Immature natural killer cell (primary cell): ENCODE results near the gene MRPS23. TPM values are rescaled to one million over a fixed set of nuclear protein-coding genes. Genes with fewer than 3 reads are reported as not detected.

ENCODE experiments used
- DNase-seq, 3 donors: peaks; one replicate each; pipeline ENCODE4 v3.0.0; 2022; ENCODE audit warnings: mixed read lengths in 1 of 3
- H3K27ac Mint-ChIP-seq, 6 donors: one replicate each; pipeline ENCODE4 v1.8.0; 2020; ENCODE audit warnings: mixed read lengths in 6 of 6, mild to moderate bottlenecking in 5 of 6, inconsistent platforms in 4 of 6, moderate library complexity in 3 of 6
- H3K27me3 Mint-ChIP-seq, 3 donors: one replicate each; pipeline ENCODE4 v1.8.0; 2020 to 2021; ENCODE audit warnings: low read depth in 3 of 3, mild to moderate bottlenecking in 3 of 3, mixed read lengths in 3 of 3, moderate library complexity in 3 of 3, inconsistent platforms in 1 of 3
- H3K36me3 Mint-ChIP-seq, 3 donors: one replicate each; pipeline ENCODE4 v1.8.0; 2020; ENCODE audit warnings: mixed read lengths in 3 of 3, inconsistent platforms in 2 of 3, mild to moderate bottlenecking in 2 of 3
- H3K4me1 Mint-ChIP-seq, 2 donors: one replicate each; pipeline ENCODE4 v1.8.0; 2020; ENCODE audit warnings: inconsistent platforms in 2 of 2, mild to moderate bottlenecking in 2 of 2, mixed read lengths in 2 of 2, moderate library complexity in 1 of 2
- H3K4me3 Mint-ChIP-seq, 5 donors: one replicate each; pipeline ENCODE4 v1.8.0; 2020; ENCODE audit warnings: mild to moderate bottlenecking in 5 of 5, mixed read lengths in 5 of 5, inconsistent platforms in 3 of 5, moderate library complexity in 3 of 5
- H3K9me3 Mint-ChIP-seq, 6 donors: one replicate each; pipeline ENCODE4 v1.8.0; 2020; ENCODE audit warnings: mild to moderate bottlenecking in 6 of 6, mixed read lengths in 6 of 6, inconsistent platforms in 4 of 6, moderate library complexity in 3 of 6
- polyA plus RNA-seq, 3 donors: library from polyadenylated mRNA; unstranded; fragments of 300-500 nt; fragmentation: Illumina TruSeq; gene quantifications; one replicate each; pipeline ENCODE4 v1.2.3, GENCODE V29; 2021

Gene MRPS23
- polyA plus RNA-seq, 3 donors from 2014 or later, result 38.1 to 42.3 (median 40.5) TPM

DNA sequence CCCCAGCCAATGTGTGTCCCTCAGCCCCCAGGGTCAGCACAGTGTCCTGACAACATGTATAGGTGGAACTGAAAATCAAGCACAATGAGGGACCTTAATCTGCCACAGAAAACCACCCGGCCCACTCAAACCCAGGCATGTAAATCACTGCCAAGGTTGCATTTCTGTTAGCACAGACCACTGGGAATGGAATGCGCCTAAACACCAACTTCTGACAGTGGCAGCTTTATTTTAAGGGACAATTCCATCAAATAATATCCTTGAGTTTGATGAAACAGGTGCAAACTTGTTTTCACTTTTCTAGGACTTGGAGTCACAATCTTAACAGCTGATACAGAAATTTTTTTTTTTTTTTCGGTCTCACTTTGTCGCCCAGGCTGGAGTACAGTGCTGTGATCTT is 37.3 kb upstream of the MRPS23 start:
- no peak for DNase-seq
- Mint-ChIP-seq H3K27me3 (peaks cover 0 to 3% (median 3%) of the 10 kb centered on the region in 3 donors), H3K27ac (peak overlapping the region in 1 of 6 donors; percentile 30), H3K9me3 (no peaks in the 10 kb centered on the region), H3K4me1 (no peaks in the 10 kb centered on the region), H3K36me3 (no peaks in the 10 kb centered on the region), H3K4me3 (no peak overlapping the region)

DNA sequence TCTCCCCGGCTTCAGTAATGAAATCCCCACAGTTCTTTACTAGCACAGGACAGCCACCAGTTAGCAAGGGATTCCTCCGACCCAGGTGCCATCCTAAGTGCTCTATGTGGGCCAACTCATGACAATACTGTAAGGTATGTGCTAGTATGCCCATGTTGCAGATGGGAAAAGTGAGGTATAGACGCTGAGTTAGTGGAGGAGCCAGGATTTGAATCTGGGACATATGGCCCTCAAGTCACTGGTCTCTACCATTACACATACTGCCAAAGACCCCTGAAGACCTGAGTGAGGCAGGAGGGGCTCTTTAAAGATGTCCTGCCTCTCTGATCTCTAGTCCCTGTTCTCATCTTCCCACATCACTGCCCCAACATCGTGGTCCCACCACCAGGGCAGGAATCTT is 36.2 kb upstream of the MRPS23 start:
- DNase-seq, result no peak
- Mint-ChIP-seq H3K9me3 (no peaks in the 10 kb centered on the region), H3K4me1 (no peaks in the 10 kb centered on the region), H3K27me3 (peaks cover 0 to 3% (median 3%) of the 10 kb centered on the region in 3 donors), H3K27ac (no peak overlapping the region), H3K4me3 (no peak overlapping the region), H3K36me3 (no peaks in the 10 kb centered on the region)

DNA sequence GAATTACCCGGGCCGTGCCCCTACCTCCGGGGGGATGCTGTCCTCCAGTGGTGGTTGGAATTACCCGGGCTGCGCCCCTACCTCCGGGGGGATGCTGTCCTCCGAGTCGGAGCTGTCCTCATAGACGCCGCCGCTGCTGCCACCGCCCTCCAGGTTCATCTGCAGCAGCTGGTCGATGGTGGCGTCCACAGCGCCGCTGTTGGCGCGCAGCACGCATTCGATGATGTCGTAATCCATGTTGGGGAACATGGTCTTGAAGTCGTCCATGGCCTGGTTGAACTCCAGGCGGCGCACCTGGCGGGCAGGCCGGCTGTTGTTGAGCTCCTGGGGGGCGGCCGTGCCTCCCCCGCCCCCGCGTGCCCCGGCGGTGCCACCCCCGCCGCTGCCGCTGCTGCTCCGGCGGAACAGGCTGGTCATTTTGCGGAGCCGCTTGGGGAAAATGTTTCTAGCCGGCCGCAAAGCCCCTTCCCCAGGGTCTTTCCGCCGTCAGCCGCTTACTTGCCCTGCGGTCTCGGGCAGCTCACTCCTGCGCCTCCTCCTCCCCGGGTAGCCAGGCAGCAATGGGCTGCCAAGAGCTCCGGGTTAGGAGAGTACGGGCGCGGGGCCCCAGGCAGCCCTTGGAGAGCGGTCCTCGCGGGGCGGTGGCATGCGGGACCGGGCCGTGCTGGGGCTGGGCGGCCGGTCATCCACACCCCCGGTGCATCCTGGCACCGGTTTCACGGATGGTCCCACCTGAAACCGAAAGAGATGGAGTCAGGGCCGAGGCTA is 35.5 kb upstream of the MRPS23 start:
- no peak for DNase-seq
- Mint-ChIP-seq H3K4me3 (no peak overlapping the region), H3K27ac (no peak overlapping the region), H3K9me3 (no peaks in the 10 kb centered on the region), H3K27me3 (peaks cover 0 to 3% (median 3%) of the 10 kb centered on the region in 3 donors), H3K4me1 (no peaks in the 10 kb centered on the region), H3K36me3 (no peaks in the 10 kb centered on the region)

GRCh38 chr17:57881783-57882351 is 32.0 kb upstream of the MRPS23 start:
- Mint-ChIP-seq H3K4me3 (no peak overlapping the region), H3K9me3 (no peaks in the 10 kb centered on the region)

GRCh38 chr17:57881143-57881542 is 31.3 kb upstream of the MRPS23 start:
- Mint-ChIP-seq H3K4me3 (no peak overlapping the region), H3K9me3 (no peaks in the 10 kb centered on the region), H3K27me3 (peaks cover 0 to 10% (median 2%) of the 10 kb centered on the region in 3 donors), H3K27ac (no peak overlapping the region), H3K4me1 (peaks cover 0 to 4% of the 10 kb centered on the region in 2 donors), H3K36me3 (no peaks in the 10 kb centered on the region)
- DNase-seq, result no peak

More at GRCh38 chr17:57881783-57882351, 32.0 kb upstream of the MRPS23 start:
- Mint-ChIP-seq H3K36me3 (no peaks in the 10 kb centered on the region), H3K4me1 (no peaks in the 10 kb centered on the region), H3K27me3 (peaks cover 0 to 7% (median 2%) of the 10 kb centered on the region in 3 donors), H3K27ac (no peak overlapping the region)
- no peak for DNase-seq

DNA sequence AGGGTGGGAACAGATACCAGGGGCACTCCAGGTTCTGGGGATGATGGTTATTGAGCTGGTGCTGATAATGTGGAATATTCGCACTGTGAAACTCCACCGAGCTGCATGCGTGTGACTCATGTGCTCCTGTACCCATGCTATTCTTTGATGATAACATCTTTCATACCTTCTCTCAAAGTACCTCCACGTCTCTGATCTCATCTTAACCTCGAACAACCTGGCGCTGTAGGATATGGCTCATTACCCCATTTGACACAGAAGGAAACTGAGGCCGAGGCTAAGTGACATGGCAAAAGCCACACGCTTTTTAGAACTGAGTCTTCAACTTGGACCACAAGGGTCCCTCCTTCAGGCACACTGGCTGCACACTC is 30.2 kb upstream of the MRPS23 start:
- Mint-ChIP-seq H3K4me3 (no peak overlapping the region), H3K27ac (no peak overlapping the region), H3K9me3 (no peaks in the 10 kb centered on the region), H3K27me3 (peaks cover 0 to 12% (median 2%) of the 10 kb centered on the region in 3 donors), H3K4me1 (peaks cover 0 to 5% of the 10 kb centered on the region in 2 donors), H3K36me3 (no peaks in the 10 kb centered on the region)
- no peak for DNase-seq

DNA sequence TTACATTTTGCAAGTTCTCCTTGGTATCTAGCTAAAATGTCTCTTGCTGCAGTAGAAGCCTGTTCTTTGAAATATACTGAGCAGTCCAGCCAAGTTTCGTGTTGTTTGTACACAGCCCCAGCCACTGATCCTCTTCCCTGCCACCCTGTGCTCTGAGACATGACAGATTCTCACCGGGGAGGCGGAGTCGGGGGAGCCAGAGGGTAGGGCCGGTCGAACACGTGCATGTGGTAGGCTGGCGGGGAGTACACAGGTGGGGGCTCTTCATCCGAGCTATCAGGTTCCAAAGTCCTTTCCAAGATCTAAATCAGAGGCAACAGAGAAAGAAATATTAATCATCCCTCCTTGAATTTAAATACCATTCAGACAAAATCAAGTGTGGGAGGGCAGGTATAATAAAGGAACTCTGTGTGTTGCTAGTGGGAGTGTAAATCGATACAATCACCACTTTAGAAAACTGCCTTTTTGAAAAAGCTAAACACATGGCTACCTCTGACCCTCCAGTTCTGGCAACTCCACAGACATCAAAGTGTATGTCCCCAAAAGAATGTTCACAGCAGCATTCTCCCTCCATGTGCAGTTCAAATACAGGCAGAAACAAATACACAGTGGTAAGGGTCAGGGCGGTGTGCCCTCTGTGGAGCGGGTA is 29.7 kb upstream of the MRPS23 start:
- Mint-ChIP-seq H3K4me3 (no peak overlapping the region), H3K27me3 (peaks cover 0 to 12% (median 2%) of the 10 kb centered on the region in 3 donors), H3K36me3 (no peaks in the 10 kb centered on the region), H3K9me3 (no peaks in the 10 kb centered on the region), H3K27ac (no peak overlapping the region), H3K4me1 (peaks cover 0 to 5% of the 10 kb centered on the region in 2 donors)
- DNase-seq, result no peak

DNA sequence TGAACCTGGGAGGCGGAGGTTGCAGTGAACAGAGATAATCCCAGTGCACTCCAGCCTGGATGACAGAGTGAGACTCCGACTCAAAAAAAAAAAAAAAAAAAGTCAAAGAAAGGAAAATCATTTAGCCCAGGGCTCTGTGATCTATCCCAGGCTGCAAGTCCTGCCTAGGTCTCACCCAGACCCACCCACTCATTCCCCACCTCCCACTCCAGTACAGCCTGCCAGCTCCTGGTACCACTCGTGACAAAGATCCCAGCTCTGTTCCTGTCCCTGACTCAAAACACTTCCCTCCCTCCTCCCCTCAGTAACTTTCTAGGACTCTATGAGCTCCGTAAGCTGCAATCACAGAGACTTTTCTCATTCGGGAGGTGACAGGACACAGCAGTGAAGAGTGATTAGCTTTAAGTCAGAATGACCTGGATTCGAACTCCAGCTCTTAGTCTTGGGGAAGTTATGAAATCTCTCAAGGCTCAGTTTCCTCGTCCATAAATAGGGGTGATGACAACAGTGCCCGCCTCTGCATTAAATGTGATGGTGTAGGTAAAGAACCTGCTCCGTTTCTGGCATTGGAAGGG is 28.0 kb upstream of the MRPS23 start:
- Mint-ChIP-seq H3K36me3 (no peaks in the 10 kb centered on the region), H3K4me3 (no peak overlapping the region), H3K27me3 (peaks cover 0 to 16% (median 6%) of the 10 kb centered on the region in 3 donors), H3K4me1 (peaks cover 5 to 9% of the 10 kb centered on the region in 2 donors), H3K27ac (no peak overlapping the region), H3K9me3 (no peaks in the 10 kb centered on the region)
- DNase-seq, result no peak

DNA sequence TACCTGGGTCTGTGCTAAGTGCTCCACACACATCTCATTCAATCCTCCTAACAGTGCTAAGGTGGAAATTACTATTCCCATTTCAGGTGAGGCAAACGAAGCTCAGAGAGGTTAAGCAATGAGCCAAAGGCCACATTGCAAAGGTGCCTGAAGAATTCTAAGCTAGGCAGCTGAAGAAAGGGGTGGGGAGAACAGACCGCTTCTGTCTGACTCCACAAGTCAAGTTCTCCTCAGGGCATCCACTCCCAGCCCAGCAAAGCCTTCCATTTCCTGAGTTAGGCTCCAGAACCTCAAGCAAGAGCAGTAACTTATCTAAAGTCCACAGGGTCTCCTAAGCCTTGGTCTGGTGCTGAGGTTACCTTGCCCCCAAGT is 27.0 kb upstream of the MRPS23 start:
- H3K9me3 Mint-ChIP-seq, result no peaks in the 10 kb centered on the region
- peaks cover 5 to 9% of the 10 kb centered on the region in 2 donors for H3K4me1 Mint-ChIP-seq
- no peaks in the 10 kb centered on the region for H3K36me3 Mint-ChIP-seq
- H3K27me3 Mint-ChIP-seq, result peaks cover 0 to 19% (median 8%) of the 10 kb centered on the region in 3 donors
- DNase-seq, result no peak
- no peak overlapping the region for H3K4me3 Mint-ChIP-seq
- no peak overlapping the region for H3K27ac Mint-ChIP-seq

DNA sequence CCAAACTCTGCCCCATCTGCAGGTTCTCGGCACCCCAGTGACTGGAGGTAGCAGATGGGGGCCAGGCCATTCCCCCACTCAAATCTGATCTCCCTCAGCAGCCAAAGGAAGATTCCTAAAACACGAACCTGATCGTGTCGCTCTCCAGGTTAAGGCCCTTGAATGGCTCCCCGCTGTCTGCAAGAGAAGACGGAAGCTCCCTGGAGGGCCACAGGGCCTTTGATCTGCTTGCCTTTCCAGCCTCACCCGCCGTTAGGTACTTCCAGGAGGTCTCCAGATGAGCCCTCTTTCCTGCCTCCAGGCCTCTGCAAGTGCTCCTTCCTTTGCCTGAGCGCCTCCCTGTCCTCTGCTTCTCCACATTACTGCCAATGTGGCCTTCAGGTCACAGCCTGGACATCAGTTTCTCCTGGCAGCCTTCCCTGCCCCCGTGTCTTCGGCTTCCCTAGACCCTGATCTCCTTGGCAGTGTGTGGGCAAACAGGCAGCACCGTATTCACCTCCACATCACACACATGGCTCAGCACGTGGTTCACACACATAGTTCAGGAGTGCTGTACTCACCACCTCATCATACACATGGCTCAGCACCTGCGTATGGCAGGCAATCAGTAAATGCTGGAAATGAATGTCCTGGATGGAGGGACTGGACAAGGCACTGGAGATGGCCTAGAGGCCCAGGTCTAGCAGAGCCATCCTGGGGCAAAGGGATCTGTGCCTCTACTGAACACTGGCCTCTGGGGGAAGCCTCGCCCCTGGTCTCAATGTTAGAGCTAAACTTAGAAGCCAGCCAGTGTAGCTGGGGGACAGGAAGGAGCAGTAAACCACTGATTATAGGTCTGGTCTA is 26.4 kb upstream of the MRPS23 start:
- peaks cover 5 to 9% of the 10 kb centered on the region in 2 donors for H3K4me1 Mint-ChIP-seq
- no peaks in the 10 kb centered on the region for H3K9me3 Mint-ChIP-seq
- no peak for DNase-seq
- H3K36me3 Mint-ChIP-seq, result no peaks in the 10 kb centered on the region
- peaks cover 0 to 19% (median 8%) of the 10 kb centered on the region in 3 donors for H3K27me3 Mint-ChIP-seq
- peak overlapping the region in 1 of 6 donors; percentile 34 for H3K27ac Mint-ChIP-seq
- peak overlapping the region in 1 of 5 donors; percentile 17 for H3K4me3 Mint-ChIP-seq

- Mint-ChIP-seq H3K27me3 (peaks cover 0 to 19% (median 8%) of the 10 kb centered on the region in 3 donors), H3K27ac (no peak overlapping the region), H3K36me3 (no peaks in the 10 kb centered on the region), H3K4me1 (peaks cover 5 to 9% of the 10 kb centered on the region in 2 donors), H3K9me3 (no peaks in the 10 kb centered on the region), H3K4me3 (no peak overlapping the region)
- DNase-seq, result no peak
Observed at GRCh38 chr17:57875290-57876022, 25.6 kb upstream of the MRPS23 start.

GRCh38 chr17:57874434-57875289 is 24.8 kb upstream of the MRPS23 start:
- Mint-ChIP-seq H3K9me3 (no peaks in the 10 kb centered on the region), H3K27ac (no peak overlapping the region), H3K4me1 (peaks cover 5 to 9% of the 10 kb centered on the region in 2 donors), H3K36me3 (no peaks in the 10 kb centered on the region), H3K4me3 (peak overlapping the region in 3 of 5 donors; percentile 12 to 44 (median 32)), H3K27me3 (peaks cover 2 to 19% (median 8%) of the 10 kb centered on the region in 3 donors)
- no peak for DNase-seq
